ENCODE measurements around the gene MCTP2.

Gene MCTP2, protein sequence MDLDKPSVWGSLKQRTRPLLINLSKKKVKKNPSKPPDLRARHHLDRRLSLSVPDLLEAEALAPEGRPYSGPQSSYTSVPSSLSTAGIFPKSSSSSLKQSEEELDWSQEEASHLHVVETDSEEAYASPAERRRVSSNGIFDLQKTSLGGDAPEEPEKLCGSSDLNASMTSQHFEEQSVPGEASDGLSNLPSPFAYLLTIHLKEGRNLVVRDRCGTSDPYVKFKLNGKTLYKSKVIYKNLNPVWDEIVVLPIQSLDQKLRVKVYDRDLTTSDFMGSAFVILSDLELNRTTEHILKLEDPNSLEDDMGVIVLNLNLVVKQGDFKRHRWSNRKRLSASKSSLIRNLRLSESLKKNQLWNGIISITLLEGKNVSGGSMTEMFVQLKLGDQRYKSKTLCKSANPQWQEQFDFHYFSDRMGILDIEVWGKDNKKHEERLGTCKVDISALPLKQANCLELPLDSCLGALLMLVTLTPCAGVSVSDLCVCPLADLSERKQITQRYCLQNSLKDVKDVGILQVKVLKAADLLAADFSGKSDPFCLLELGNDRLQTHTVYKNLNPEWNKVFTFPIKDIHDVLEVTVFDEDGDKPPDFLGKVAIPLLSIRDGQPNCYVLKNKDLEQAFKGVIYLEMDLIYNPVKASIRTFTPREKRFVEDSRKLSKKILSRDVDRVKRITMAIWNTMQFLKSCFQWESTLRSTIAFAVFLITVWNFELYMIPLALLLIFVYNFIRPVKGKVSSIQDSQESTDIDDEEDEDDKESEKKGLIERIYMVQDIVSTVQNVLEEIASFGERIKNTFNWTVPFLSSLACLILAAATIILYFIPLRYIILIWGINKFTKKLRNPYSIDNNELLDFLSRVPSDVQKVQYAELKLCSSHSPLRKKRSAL

GRCh38 chr15:94230883-94231722 lies at the start of gene MCTP2:
Gene MCTP2, plus strand, starts transcription at chr15:94231561. Its CDS starts 66,705 bp downstream, at chr15:94298266.
- peak; percentile 91 for DNase-seq

DNA sequence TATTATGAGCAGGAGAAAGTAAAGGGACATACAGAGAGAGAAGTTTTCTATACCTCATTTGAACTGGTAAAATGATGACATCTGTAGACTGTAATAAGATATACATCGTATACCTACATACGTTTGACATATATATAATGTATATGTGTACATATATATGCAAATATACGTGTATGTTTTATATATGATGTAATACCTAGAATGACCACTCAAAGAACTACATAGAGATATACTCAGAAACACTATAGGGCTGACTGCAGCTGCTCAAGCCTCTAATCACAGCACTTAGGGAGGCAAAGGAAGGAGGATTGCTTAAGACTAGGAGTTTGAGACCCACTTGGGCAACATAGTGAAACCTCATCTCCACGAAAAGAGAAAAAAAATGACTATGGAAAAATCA lies 48.5 kb upstream of the MCTP2 start:
- no peak for DNase-seq

GRCh38 chr15:94185547-94186236 lies 45.7 kb upstream of the MCTP2 start:
- DNase-seq: no peak

DNA sequence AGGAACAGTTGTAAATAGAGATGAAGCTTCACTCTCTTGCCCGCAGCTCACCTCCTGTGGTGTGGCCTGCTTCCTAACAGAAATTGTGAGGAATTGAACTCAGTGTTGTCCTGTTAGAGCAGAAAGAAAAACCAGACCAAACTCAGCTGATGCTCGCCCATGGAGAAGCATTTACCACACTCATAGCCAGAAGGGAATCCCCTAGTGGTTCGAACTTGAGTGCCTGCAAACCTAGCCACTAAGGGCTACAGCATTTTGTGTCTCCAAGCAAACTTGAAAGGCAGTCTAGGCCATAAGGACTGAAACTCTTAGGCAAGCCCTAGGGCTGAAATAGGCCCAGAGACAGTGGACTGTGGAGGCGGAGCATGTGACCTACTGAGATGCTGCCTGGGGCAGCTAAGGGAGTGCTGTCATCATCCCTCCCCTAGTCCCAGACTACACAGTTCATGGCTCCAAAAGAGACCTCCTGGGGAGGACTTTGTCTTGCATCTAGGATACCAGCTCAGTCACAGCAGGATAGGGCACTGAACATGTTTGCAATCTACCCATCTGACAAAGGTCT lies 44.5 kb upstream of the MCTP2 start:
- DNase-seq: no peak

- DNase-seq: no peak
These were observed 37.5 kb upstream of the MCTP2 start for GRCh38 chr15:94193906-94194305.

- DNase-seq: no peak
These were observed 34.8 kb upstream of the MCTP2 start for GRCh38 chr15:94196531-94196930.

GRCh38 chr15:94198633-94199032 lies 32.7 kb upstream of the MCTP2 start:
- DNase-seq: no peak

- no peak for DNase-seq
These were observed 31.6 kb upstream of the MCTP2 start for GRCh38 chr15:94199725-94200124.

DNA sequence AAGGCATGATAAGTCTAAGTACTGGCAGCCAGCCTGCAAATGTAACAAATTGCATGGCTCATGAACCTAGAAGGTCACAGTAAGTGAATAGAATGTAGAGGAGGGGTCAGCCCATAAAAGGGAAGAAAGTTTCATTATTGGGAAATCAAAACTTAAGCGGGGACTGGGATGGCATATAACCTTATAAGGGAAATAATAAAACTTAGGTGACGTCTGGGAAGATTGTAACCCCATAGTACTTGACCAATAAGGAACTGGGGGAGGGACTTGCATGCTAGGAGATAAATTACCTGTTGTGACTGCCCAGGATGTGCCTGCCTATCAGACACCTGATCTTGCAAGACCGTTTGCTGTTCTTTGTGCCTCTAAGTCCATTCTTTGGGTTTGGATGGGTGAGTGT lies 28.1 kb upstream of the MCTP2 start:
- no peak for DNase-seq

DNA sequence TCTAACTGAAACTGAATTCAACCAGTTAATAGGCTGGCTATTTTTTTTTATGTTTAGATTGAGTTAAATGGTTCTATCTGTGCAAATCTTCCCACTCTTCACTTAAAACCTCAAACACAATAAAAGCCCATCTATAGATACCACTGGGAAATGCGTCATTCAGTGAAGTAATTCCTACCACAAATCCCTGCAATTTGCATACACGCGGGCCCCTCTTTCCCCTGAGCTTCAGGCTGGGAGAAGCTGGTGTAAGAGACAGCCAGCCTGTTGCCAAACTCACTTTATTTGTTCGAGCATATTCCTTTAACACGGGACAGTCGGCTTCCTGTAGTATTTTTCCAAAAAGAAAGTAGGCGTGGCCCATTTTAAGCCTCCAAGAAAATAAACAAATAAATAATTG lies 26.0 kb upstream of the MCTP2 start:
- no peak for DNase-seq

GRCh38 chr15:94206463-94207167 lies 24.7 kb upstream of the MCTP2 start:
- DNase-seq: peak; percentile 25

DNA sequence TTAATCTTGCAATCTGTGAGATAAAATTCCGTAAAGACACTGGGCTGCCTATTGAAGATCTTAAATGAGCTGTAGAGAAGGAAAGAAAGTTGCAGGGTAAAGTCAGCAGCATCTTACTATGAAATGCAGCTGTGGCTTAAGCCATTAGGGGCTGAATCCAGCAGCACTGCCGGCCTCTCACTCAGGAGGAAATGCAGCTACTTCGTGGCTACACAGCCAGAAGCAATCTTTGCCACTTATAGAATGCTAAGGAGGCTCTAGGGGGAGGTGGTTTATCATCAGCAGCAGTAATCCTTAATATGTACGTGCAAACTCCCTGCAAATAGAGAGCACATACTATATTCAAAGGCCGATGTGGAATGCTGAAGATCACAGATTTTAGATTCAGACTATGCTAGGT lies 19.1 kb upstream of the MCTP2 start:
- DNase-seq: no peak

DNA sequence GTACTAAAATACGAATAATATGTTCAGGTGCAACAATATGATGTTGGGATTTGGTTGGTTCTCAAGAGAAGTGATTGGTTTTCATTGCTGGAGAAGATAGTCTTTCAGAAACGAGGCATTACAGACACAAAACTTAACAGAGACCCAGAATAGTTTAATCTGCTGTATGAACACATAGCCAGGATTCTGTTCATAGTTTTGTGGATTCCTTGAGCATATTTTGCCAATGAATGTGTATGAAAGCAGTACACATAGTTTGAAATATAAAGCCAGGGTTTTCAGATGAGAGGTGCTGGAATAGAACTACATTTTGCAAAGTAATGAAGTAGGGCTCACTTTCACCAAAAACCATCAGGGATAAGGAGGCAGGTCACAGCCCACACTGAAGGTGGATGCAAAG lies 5.7 kb upstream of the MCTP2 start:
- no peak for DNase-seq

DNA sequence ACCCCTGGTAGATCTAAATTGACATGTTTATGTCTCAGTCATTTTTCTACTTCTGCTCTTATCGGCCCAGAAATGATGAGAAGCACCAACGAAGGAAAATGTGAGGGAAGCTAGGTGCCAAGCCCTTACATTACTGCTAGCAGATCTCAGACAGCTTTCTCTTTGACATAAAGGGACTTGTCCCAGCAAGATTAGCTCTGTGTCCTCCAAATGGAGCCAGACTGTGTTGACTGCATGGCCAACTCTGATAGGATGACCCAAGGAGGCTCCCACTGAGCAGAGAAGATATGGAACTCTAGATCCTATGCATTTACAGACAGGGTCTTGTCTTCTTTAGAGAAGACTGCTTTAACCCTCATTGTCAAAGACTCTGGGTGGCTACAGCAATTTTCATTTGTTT lies 2.8 kb upstream of the MCTP2 start:
- DNase-seq: no peak

DNA sequence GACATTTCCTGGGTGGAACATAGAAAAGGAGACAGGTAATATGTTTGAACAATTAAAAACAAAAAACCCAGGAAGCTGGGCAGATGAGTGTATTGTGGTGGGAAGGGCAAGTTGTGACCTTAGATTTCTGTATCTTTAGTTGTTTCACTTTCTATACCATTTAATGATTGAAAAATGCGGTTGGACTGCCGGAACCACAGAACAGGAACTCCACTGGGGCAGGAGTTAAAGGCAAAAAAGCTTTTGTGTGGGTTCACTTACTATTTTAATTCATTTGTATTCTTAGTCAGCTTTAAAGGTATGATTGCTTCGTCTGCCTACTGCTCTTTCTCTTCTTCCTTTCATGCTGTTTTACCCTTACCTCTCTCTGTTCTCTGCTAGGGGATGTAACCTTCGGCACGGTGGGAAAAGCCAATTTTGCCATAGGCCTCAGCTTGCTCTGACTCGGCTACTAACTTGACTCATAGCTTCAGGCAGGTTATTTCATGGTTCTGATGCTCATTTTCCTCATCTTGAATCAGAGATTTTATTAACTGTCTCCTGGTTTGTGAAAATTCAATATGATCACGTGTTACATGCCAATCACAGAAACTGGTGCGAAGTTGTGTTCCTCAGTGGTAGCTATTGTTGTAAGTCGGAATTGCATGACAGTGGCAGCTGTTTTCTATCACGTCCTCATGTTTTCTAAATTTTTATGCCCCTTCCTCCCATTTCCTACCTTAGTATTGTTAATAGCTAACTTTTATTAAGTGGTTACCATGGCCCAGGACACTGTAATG lies 1.6 kb upstream of the MCTP2 start:
- peak; percentile 42 for DNase-seq

- no peak for DNase-seq
These were observed 904 bp upstream of the MCTP2 start for GRCh38 chr15:94230431-94230882.

- no peak for DNase-seq
These were observed 535 bp downstream of the MCTP2 start for GRCh38 chr15:94231723-94232468.

- DNase-seq: no peak
These were observed 2.1 kb downstream of the MCTP2 start for GRCh38 chr15:94233441-94233840.

DNA sequence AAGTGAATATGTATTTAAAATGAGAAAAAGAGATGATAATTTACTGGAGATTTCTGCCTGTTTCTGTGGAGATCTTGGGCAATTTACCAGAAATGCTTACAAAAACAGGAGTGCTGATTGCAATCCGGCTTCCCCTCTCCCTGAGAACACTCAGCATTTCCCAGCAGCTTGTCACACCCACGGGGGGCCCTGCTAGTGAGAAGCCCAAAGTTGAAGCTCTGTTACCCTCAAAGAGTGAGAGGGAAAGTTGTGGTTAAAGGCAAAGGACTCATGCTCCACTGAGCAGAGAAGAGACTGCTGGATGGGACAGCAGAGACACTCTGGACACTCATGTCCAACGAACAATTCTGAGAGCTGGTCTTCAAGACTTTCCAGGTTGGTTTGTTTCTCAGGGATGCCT lies 2.9 kb downstream of the MCTP2 start:
- DNase-seq: no peak

GRCh38 chr15:94235041-94235440 lies 3.7 kb downstream of the MCTP2 start:
- DNase-seq: no peak

Data from CD4-positive, alpha-beta T cell treated with Interleukin-15 for 1 hour (primary cell).